GM18909 (cell line): Measurements from ENCODE around the gene LAMB1.
"Not testable (repeated sequence)": the region's sequence is repeated elsewhere in the genome, so short reads cannot be mapped to it uniquely, and the experiment has no call there.

Experiments
- ATAC-seq: cut with Tn5 transposase; IDR thresholded peaks from one replicate; pipeline ENCODE4 v1.9.1; 2021; ENCODE audit warnings: mild to moderate bottlenecking; ENCODE audit not compliant: unreplicated experiment, poor library complexity

Gene LAMB1

GRCh38 chr7:107926481-107926880, 76.5 kb downstream of the LAMB1 start:
- no peak for ATAC-seq

GRCh38 chr7:107924841-107925504, 78.0 kb downstream of the LAMB1 start:
- ATAC-seq: peak; percentile 91

GRCh38 chr7:107922886-107923285, 80.1 kb downstream of the LAMB1 start:
- no peak for ATAC-seq

- ATAC-seq: not testable (repeated sequence)
Measured at GRCh38 chr7:107921826-107922225, 81.1 kb downstream of the LAMB1 start.

GRCh38 chr7:107920048-107920772, 82.8 kb downstream of the LAMB1 start:
- no peak for ATAC-seq

GRCh38 chr7:107918948-107919347, 84.0 kb downstream of the LAMB1 start:
- ATAC-seq: no peak

GRCh38 chr7:107917763-107918651, 85.0 kb downstream of the LAMB1 start:
- ATAC-seq: peak; percentile 87

GRCh38 chr7:107915541-107915940, 87.4 kb downstream of the LAMB1 start:
- no peak for ATAC-seq

GRCh38 chr7:107914831-107915230, 88.1 kb downstream of the LAMB1 start:
- no peak for ATAC-seq

GRCh38 chr7:107913851-107914250, 89.1 kb downstream of the LAMB1 start:
- ATAC-seq: no peak

GRCh38 chr7:107911981-107912380, 91.0 kb downstream of the LAMB1 start:
- no peak for ATAC-seq

GRCh38 chr7:107909445-107909844, 93.5 kb downstream of the LAMB1 start:
- no peak for ATAC-seq

- ATAC-seq: no peak
Measured at GRCh38 chr7:107907790-107908189, 95.2 kb downstream of the LAMB1 start.

GRCh38 chr7:107902381-107902780, 100.6 kb downstream of the LAMB1 start:
- no peak for ATAC-seq

- ATAC-seq: no peak
Measured at GRCh38 chr7:107900496-107901015, 102.4 kb downstream of the LAMB1 start.

GRCh38 chr7:107898997-107899594, 103.9 kb downstream of the LAMB1 start:
- ATAC-seq: no peak

- not testable (repeated sequence) for ATAC-seq
Measured at GRCh38 chr7:107892367-107892741, 110.6 kb downstream of the LAMB1 start.

GRCh38 chr7:107891636-107892366, 111.2 kb downstream of the LAMB1 start:
- peak; percentile 27 for ATAC-seq

- ATAC-seq: peak; percentile 99
Measured at GRCh38 chr7:107890962-107891635, 111.9 kb downstream of the LAMB1 start, which contains the start of gene DLD. TSS of gene DLD (plus strand) at chr7:107891183. CDS start at chr7:107891251, 68 bp downstream.
